B cell (primary cell): ENCODE data around the gene PTPRT. TPM values are rescaled to one million over a fixed set of nuclear protein-coding genes. Genes with fewer than 3 reads are reported as not detected.

Experiments used
- ATAC-seq: fragments of 200-7000 bp; cut with Tn5 transposase; one replicate; pipeline ENCODE4 v1.10.0; 2021; ENCODE audit warnings: low read depth, mild to moderate bottlenecking, moderate number of reproducible peaks, moderate library complexity
- CTCF ChIA-PET: fragments of 350-600 bp; sonication (Branson Sonifier 250); formaldehyde crosslinking; loops from one replicate; lab custom pipeline; 2021; ENCODE audit warnings: antibody characterized with exemption, inconsistent platforms; lab: Charles Lee
- POLR2A ChIA-PET: fragments of 350-600 bp; sonication (Branson Sonifier 250); formaldehyde crosslinking; loops from one replicate; lab custom pipeline; 2021; ENCODE audit warnings: antibody characterized with exemption; lab: Charles Lee
- DNase-seq: peaks from one replicate; pipeline ENCODE4 v3.0.0; 2013
- H2AFZ ChIP-seq: 2 replicates; pipeline ENCODE4 v1.6.1; 2012; ENCODE audit warnings: mild to moderate bottlenecking, low read depth, low read length; ENCODE audit not compliant: insufficient read depth, poor library complexity, severe bottlenecking
- H3K27ac ChIP-seq, 2 donors: 1 replicate in 1 of 2; 2 replicates in 1 of 2; pipeline ENCODE4 v1.5.1; 2012 to 2013; ENCODE audit warnings: low read length in 2 of 2, mild to moderate bottlenecking in 2 of 2, moderate library complexity in 1 of 2
- H3K27me3 ChIP-seq, 4 experiments: fragments of 200-600 bp in 1 of 4; sonication (generic) in 1 of 4; replicated peaks in 1 of 4; 1 replicate in 2 of 4; 2 replicates in 2 of 4; pipeline versions ENCODE4 v1.6.1 to v1.7.0; 2013 to 2016; ENCODE audit warnings: low read length in 3 of 4, mild to moderate bottlenecking in 2 of 4, mixed read lengths in 1 of 4, moderate library complexity in 1 of 4; ENCODE audit not compliant: insufficient read depth in 4 of 4, control insufficient read depth in 3 of 4; ENCODE audit errors: control extremely low read depth in 1 of 4
- H3K36me3 ChIP-seq, 2 experiments: replicated peaks in 1 of 2; 1 replicate in 1 of 2; 2 replicates in 1 of 2; pipeline versions ENCODE4 v1.6.1 to v1.7.1; 2013; ENCODE audit warnings: low read length in 1 of 2; ENCODE audit not compliant: insufficient read depth in 2 of 2, control insufficient read depth in 1 of 2; ENCODE audit errors: control extremely low read depth in 1 of 2, extremely low read depth in 1 of 2
- H3K4me1 ChIP-seq, 2 donors: fragments of 200-600 bp in 1 of 2; sonication (generic) in 1 of 2; 1 replicate in 1 of 2; 2 replicates in 1 of 2; pipeline versions ENCODE4 v1.5.1 to v1.6.1; 2013 to 2017; ENCODE audit warnings: low read length in 2 of 2; ENCODE audit not compliant: control insufficient read depth in 2 of 2, insufficient read depth in 2 of 2
- H3K4me2 ChIP-seq: replicated peaks from 2 replicates; pipeline ENCODE3; 2012; ENCODE audit warnings: mild to moderate bottlenecking, low read depth, low read length; ENCODE audit not compliant: poor library complexity, severe bottlenecking
- H3K4me3 ChIP-seq, 5 experiments: fragments of 200-600 bp in 1 of 5; sonication (generic) in 1 of 5; 1 replicate in 3 of 5; 2 replicates in 2 of 5; pipeline versions ENCODE4 v1.5.1 to v1.7.0; 2011 to 2016; ENCODE audit warnings: low read length in 4 of 5, mild to moderate bottlenecking in 4 of 5, low read depth in 2 of 5, control low read depth in 1 of 5, moderate library complexity in 1 of 5; ENCODE audit not compliant: insufficient read depth in 1 of 5; ENCODE audit errors: control extremely low read depth in 1 of 5, extremely low read depth in 1 of 5
- H3K79me2 ChIP-seq: fragments of 200-600 bp; sonication (generic); one replicate; pipeline ENCODE4 v1.6.0; 2016; ENCODE audit warnings: low read length; ENCODE audit not compliant: control insufficient read depth, insufficient read depth
- H3K9ac ChIP-seq: fragments of 200-600 bp; sonication (generic); 2 replicates; pipeline ENCODE4 v1.6.1; 2017; ENCODE audit warnings: mild to moderate bottlenecking, low read length, moderate library complexity
- H3K9me3 ChIP-seq, 3 donors: one replicate each; pipeline versions ENCODE4 v1.6.1 to v1.7.1; 2013; ENCODE audit warnings: low read length in 2 of 3; ENCODE audit not compliant: control insufficient read depth in 2 of 3, insufficient read depth in 1 of 3; ENCODE audit errors: control extremely low read depth in 1 of 3
- H4K20me1 ChIP-seq: 2 replicates; pipeline ENCODE4 v1.6.0; 2012; ENCODE audit warnings: mild to moderate bottlenecking, low read length; ENCODE audit not compliant: insufficient read depth, control insufficient read depth, poor library complexity, severe bottlenecking
- H3K27ac Mint-ChIP-seq: one replicate; pipeline ENCODE4 v1.8.0; 2021; ENCODE audit warnings: mixed read lengths
- H3K27me3 Mint-ChIP-seq: one replicate; pipeline ENCODE4 v1.8.0; 2021; ENCODE audit warnings: mixed read lengths
- H3K4me1 Mint-ChIP-seq: one replicate; pipeline ENCODE4 v1.8.0; 2021; ENCODE audit warnings: mixed read lengths
- H3K4me3 Mint-ChIP-seq: one replicate; pipeline ENCODE4 v1.8.0; 2021; ENCODE audit warnings: mixed read lengths
- H3K9me3 Mint-ChIP-seq: one replicate; pipeline ENCODE4 v1.8.0; 2022; ENCODE audit warnings: mixed read lengths; ENCODE audit not compliant: insufficient read depth
- CTCF ChIP-seq: fragments of 200-600 bp; IDR thresholded peaks from one replicate; pipeline ENCODE4 v1.8.0; 2022; ENCODE audit warnings: antibody characterized with exemption, mild to moderate bottlenecking
- EZH2 ChIP-seq: IDR thresholded peaks from 2 replicates; pipeline ENCODE4 v1.6.1; 2012; ENCODE audit warnings: borderline replicate concordance, low read depth, mild to moderate bottlenecking, moderate library complexity, low read length; ENCODE audit not compliant: insufficient read depth, poor library complexity, severe bottlenecking
- WGBS: methylation state at CpG from one replicate; pipeline ENCODE4 v1.1.5; 2013; ENCODE audit warnings: missing lambda C conversion rate; ENCODE audit not compliant: insufficient coverage; 5-methylcytosine and 5-hydroxymethylcytosine counted together
- intact Hi-C: fragments of 100-400 bp; cut with micrococcal nuclease; formaldehyde crosslinking; loops from one replicate; pipeline ENCODE4 v1.10.0; 2022
- polyA plus RNA-seq: library from polyadenylated mRNA; depleted of rRNA; stranded (reverse); fragments of >200 nt; gene quantifications from 2 replicates; pipeline ENCODE4 v1.2.3, GENCODE V29; 2012
- total RNA-seq, 2 donors: library from RNA; stranded (reverse); fragments of 120-200 nt in 1 of 2; gene quantifications; 1 replicate in 1 of 2; 2 replicates in 1 of 2; pipeline versions ENCODE4 v1.2.3 to v1.2.4, GENCODE V29; 2013 to 2022

The PTPRT gene
- total and polyA plus RNA-seq, 2 donors (not counting 1 experiment from before 2014, with no cell fraction given): not detected

DNA sequence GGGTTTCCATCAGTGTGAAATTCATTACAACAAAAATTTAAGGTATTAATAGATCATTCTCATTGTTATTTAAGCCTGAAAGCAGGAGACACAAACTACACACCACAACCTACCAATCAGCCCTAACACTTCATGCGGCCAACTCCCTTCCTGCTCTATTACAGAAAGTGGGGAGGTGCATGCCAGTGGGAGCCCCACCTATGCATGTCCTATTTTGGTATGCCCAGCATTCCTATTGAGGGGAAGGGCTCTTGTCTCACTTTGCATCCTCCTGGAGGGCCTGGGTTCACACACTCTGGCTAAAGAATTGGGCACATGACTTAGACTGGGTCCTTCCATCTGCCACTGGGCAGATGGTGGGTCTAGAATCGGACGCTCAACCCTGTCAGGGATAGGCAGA lies 450.0 kb downstream of the PTPRT start:
- no peaks in the 10 kb centered on the region for H3K4me1 ChIP-seq
- no peak overlapping the region for H2AFZ ChIP-seq
- Mint-ChIP-seq H3K4me1 (no peaks in the 10 kb centered on the region), H3K4me3 (no peak overlapping the region), H3K27me3 (no peaks in the 10 kb centered on the region), H3K9me3 (peaks cover 6% of the 10 kb centered on the region), H3K27ac (no peak overlapping the region)
- no peak for DNase-seq
- no peak overlapping the region for H3K9ac ChIP-seq
- peaks cover 0 to 23% (median 0%) of the 10 kb centered on the region in 3 donors for H3K9me3 ChIP-seq
- H4K20me1 ChIP-seq: no peaks in the 10 kb centered on the region
- ATAC-seq: no peak
- intact Hi-C loops: no loop called here
- H3K36me3 ChIP-seq: no peaks in the 10 kb centered on the region
- H3K4me2 ChIP-seq: no peak overlapping the region
- H3K79me2 ChIP-seq: no peaks in the 10 kb centered on the region
- H3K27me3 ChIP-seq: no peaks in the 10 kb centered on the region
- TF ChIP-seq EZH2 (no peak), CTCF (no peak)
- ChIA-PET POLR2A (no interaction called here), CTCF (no interaction called here)
- no peak overlapping the region for H3K4me3 ChIP-seq
- WGBS: 100% methylated on average over 2 of the region's 3 CpGs
- no peak overlapping the region for H3K27ac ChIP-seq

- ChIA-PET CTCF (no interaction called here), POLR2A (no interaction called here)
- Histone ChIP-seq H3K9ac (no peak overlapping the region), H3K9me3 (peaks cover 0 to 12% (median 0%) of the 10 kb centered on the region in 3 donors), H3K4me1 (no peaks in the 10 kb centered on the region), H3K79me2 (no peaks in the 10 kb centered on the region), H3K4me2 (no peak overlapping the region), H3K36me3 (no peaks in the 10 kb centered on the region), H3K4me3 (no peak overlapping the region), H3K27ac (no peak overlapping the region), H2AFZ (no peak overlapping the region), H4K20me1 (no peaks in the 10 kb centered on the region), H3K27me3 (no peaks in the 10 kb centered on the region)
- ATAC-seq (no peak), DNase-seq (no peak)
- 89% methylated on average over 5 of the region's 7 CpGs for WGBS
- Mint-ChIP-seq H3K27ac (no peak overlapping the region), H3K9me3 (peaks cover 6% of the 10 kb centered on the region), H3K27me3 (no peaks in the 10 kb centered on the region), H3K4me3 (no peak overlapping the region), H3K4me1 (no peaks in the 10 kb centered on the region)
- intact Hi-C loops: no loop called here
- TF ChIP-seq EZH2 (no peak), CTCF (no peak)
Measured at GRCh38 chr20:42735539-42735938, 454.2 kb downstream of the PTPRT start.
